ENCODE data around the gene ORC5. TPM values are rescaled to one million over a fixed set of nuclear protein-coding genes. Genes with fewer than 3 reads are reported as not detected.

The ORC5 gene
- total RNA-seq, 2 experiments from 2014 or later: 21.2 to 24.8 TPM

Other genes starting within 250 kb of the ORC5 start
- not detected for gene RELN, start 218.4 kb downstream of the ORC5 start, total RNA-seq
- not detected for gene LHFPL3, start 120.6 kb upstream of the ORC5 start, total RNA-seq